Measurements from ENCODE around the gene KIF20A.
A peak's percentile ranks its signal among the peaks of the same experiment; 100 is the strongest.
"Not testable (repeated sequence)": the region's sequence is repeated elsewhere in the genome, so short reads cannot be mapped to it uniquely, and the experiment has no call there.

Gene KIF20A

GRCh38 chr5:138178516-138179276 is at the start of gene KIF20A, which contains the start of gene BRD8:
KIF20A (plus strand) TSS chr5:138179112; CDS start chr5:138179681, 569 bp downstream.
BRD8 (minus strand) TSS chr5:138178630; CDS start chr5:138178614, 16 bp downstream.
- DNase-seq (ENCODE audit: low spot score): peak; percentile 93

GRCh38 chr5:138129347-138129746 is 49.6 kb upstream of the KIF20A start:
- DNase-seq (ENCODE audit: low spot score): no peak

DNA sequence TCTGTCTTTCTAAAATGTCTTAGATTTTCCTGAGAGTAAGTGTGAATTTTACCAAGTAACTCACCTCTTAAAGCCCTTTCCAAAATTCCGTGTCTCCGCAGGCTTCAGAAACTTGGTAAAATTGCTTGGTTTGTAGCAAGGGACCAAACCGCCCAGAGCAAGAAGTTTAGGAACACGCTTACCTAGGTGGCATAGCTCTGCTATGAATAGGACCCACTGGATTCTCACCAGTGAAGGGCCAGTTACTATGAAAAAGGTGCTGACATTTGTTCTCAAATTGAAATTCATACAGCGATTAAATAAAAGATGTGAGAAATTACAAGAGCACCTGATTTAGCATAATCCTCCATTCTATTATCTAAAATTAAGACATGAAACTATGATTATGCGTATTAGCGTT is 46.4 kb upstream of the KIF20A start:
- no peak for DNase-seq (ENCODE audit: low spot score)

DNA sequence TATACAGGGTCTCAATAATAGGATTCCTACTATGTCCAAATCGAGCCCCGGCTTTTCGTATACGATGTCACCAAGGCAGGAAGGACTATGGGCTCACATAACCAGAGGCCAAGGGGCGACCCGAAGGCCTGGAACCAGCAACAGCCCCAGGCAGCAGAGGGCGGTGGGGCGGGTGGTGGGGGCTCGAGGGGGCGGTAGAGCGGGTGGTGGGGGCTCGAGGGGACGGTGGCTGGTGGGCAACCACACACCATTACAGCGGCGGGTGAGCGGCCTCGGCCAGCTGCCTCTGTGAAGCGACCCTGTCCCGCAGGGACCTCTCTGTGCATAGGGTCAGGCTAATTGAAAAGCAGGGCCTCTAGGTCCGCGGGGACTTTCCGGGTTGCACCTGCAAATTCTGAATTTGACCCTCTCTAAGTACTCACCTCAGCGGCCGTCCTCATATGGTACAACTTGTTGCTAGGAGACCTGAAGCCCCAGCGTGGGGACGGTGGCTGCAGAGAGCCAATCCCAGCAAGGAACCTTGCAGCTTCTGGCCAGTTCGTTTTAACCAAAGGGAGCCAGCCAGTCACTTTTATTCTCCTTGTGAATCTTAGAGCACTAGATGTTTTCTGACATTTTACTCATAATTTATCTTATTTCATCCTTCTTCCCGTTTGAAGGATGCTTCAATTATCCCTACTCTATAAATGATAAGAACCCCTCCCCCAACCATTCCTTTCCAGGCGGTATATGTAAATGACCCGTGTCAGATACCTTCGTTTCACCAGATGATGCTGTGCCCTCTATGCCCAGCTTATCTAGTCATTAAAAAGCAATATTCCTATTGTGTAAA is 39.7 kb upstream of the KIF20A start, which contains the start of gene NME5:
TSS of gene NME5 (minus strand) at position 480 of the 832 bp plus-strand sequence. CDS start 648 bp downstream, outside the sequence.
- DNase-seq (ENCODE audit: low spot score): no peak

- no peak for DNase-seq (ENCODE audit: low spot score)
Measured at GRCh38 chr5:138139781-138140090, 39.2 kb upstream of the KIF20A start.

- no peak for DNase-seq (ENCODE audit: low spot score)
Measured at GRCh38 chr5:138140268-138140667, 38.6 kb upstream of the KIF20A start.

DNA sequence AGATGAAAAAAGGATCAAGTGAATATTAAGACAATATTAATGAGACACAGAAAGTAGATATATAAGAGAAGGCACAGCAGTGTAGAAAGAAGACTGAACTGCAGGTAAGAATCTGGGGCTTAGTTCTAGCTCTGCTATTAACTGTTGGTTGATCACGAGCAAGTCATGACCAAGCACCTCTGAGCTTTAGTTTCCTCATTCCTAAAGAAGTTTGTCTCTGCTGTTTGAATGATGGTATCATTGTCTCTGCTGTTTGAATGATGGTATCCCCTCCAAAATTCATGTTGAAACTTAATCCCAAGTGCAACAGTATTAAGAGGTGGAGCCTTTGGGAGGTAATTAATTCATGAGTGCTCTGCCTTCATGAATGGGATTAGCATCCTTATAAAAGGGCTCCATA is 37.2 kb upstream of the KIF20A start:
- DNase-seq (ENCODE audit: low spot score): no peak

GRCh38 chr5:138143578-138143977 is 35.3 kb upstream of the KIF20A start:
- not testable (repeated sequence) for DNase-seq (ENCODE audit: low spot score)

DNA sequence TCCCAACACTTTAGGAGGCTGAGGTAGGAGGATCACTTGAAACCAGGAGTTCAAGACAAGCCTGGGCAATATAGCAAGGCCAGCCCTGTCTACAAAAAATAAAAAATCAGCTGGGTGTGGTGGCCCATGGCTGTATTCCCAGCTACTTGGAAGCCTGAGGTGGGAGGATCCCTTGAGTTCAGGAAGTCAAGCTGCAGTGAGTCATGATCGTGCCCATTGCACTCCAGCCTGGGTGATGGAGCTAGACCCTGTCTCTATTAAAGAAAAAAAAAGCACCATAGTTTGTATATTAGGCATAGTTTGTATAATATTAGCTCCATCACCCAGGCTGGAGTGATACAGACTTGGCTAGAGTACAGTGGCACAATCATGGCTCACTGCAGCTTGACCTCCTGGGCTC is 30.1 kb upstream of the KIF20A start:
- DNase-seq (ENCODE audit: low spot score): no peak

DNA sequence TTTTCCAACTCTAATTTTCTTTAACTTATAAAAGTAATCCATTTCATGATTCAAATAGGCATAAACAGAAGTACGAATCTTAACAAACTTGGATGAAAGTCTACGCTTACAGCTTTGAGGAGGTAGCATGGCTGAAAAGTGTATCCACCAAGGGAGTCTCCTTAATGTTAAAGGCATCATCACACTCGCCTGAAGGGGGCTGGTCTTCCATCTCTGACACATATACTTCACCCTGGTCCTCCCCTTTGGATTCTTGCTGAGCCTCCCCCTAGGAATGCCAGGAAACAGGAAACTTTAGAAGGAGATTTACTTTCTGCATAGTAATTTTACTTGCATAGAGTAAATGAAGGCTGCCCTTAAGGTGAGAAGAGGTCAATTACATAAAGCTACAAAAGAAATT is 29.4 kb upstream of the KIF20A start:
- DNase-seq (ENCODE audit: low spot score): no peak

DNA sequence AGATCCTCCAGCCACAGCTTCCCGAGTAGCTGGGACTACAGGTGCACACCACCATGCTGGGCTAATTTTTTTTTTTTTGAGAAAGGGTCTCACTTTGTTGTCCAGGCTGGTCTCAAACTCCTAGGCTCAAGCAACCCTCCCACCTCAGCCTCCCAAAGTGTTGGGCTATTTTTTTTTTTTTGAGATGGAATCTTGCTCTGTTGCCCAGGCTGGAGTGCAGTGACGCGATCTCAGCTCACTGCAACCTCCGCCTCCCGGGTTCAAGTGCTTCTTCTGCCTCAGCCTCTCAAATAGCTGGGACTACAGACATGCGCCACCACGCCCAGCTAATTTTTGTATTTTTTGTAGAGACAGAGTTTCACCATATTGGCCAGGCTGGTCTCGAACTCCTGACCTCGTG is 22.9 kb upstream of the KIF20A start:
- not testable (repeated sequence) for DNase-seq (ENCODE audit: low spot score)

GRCh38 chr5:138157626-138158025 is 21.3 kb upstream of the KIF20A start:
- no peak for DNase-seq (ENCODE audit: low spot score)

GRCh38 chr5:138159666-138160065 is 19.2 kb upstream of the KIF20A start:
- DNase-seq (ENCODE audit: low spot score): no peak

- no peak for DNase-seq (ENCODE audit: low spot score)
Measured at GRCh38 chr5:138160706-138161105, 18.2 kb upstream of the KIF20A start.

DNA sequence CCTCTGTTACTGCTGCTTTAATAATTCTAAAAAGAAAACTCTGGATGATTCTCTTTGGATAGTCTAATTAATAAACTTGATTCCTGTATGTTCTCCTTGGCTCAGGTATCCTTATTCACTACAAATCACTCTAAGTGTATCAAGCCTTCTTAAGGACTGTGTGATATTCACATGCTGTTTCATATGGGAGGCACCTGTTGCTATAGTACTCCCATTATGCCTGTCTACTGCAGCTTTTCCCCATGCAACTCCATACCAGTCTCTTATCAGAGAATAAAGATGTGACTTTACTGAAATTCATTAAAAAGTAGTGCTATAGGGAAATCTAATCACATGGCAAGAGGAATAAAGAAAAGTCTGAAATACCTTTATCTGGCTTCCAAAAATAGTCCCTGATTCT is 15.2 kb upstream of the KIF20A start:
- DNase-seq (ENCODE audit: low spot score): no peak

GRCh38 chr5:138169124-138169523 is 9.8 kb upstream of the KIF20A start:
- no peak for DNase-seq (ENCODE audit: low spot score)

DNA sequence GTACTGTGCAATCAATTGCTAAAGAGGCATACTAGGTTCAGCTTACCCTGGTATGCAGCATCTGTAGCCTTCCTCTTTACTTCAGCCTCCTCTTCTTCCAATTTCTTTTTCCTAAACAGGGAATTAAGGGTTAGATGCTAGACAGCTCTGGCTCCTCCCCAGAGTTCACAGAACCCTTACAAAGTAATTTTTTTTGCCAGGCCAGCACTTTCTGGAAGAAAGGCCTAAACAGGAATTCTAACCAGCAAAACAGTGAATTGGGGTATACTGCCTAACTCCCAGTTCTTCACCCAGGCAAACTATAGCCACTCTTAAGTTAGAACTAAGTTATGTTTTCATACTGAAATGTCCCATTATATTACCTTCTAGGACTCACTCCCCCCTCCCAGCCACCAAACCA is 8.6 kb upstream of the KIF20A start:
- no peak for DNase-seq (ENCODE audit: low spot score)

- no peak for DNase-seq (ENCODE audit: low spot score)
Measured at GRCh38 chr5:138177941-138178515, 884 bp upstream of the KIF20A start.

DNA sequence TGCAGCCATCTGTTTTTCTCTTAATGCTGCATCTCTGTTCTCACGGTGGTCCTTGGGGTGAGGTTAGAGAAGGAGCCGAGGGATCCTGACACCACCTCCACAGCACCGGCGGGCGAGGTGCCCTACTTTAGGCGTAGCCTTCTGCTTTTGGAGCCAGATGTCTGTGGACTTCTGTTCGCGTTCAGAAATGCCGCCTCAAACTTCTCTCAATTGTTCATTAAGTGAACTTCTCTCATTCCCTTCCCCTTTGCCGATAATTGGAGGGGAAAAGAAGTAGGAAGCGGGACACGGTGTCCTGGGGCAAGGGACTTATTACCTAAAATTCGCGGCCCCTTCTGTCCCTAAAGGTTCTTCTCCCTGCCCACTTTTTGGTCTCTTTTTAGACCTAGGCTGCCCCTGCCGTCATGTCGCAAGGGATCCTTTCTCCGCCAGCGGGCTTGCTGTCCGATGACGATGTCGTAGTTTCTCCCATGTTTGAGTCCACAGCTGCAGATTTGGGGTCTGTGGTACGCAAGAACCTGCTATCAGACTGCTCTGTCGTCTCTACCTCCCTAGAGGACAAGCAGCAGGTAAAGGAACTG is 455 bp downstream of the KIF20A start:
- DNase-seq (ENCODE audit: low spot score): no peak

- peak; percentile 39 for DNase-seq (ENCODE audit: low spot score)
Measured at GRCh38 chr5:138180183-138180782, 1.4 kb downstream of the KIF20A start.

GRCh38 chr5:138180841-138181240 is 1.9 kb downstream of the KIF20A start:
- no peak for DNase-seq (ENCODE audit: low spot score)

- DNase-seq (ENCODE audit: low spot score): no peak
Measured at GRCh38 chr5:138182808-138183207, 3.9 kb downstream of the KIF20A start.

Data from CD4-positive, alpha-beta T cell treated with Interleukin-15 for 4 hours (primary cell).